Brain microvascular endothelial cell (primary cell): ENCODE measurements around the gene ZNF407.
"Not testable (repeated sequence)": the region's sequence is repeated elsewhere in the genome, so short reads cannot be mapped to it uniquely, and the experiment has no call there.

Experiments
- DNase-seq: peaks from one replicate; pipeline ENCODE4 v3.0.0-alpha.2; 2020
- H3K27ac ChIP-seq: fragments of 250-450 bp; sonication (Bioruptor Pico); 2 replicates; pipeline ENCODE4 v1.5.1; 2020; ENCODE audit warnings: mild to moderate bottlenecking, moderate library complexity
- H3K27me3 ChIP-seq: fragments of 250-450 bp; sonication (Bioruptor Pico); replicated peaks from 2 replicates; pipeline ENCODE4 v1.5.1; 2020; ENCODE audit warnings: mild to moderate bottlenecking
- H3K36me3 ChIP-seq: fragments of 250-450 bp; sonication (Bioruptor Pico); replicated peaks from 2 replicates; pipeline ENCODE4 v1.5.1; 2020; ENCODE audit warnings: mild to moderate bottlenecking
- H3K4me3 ChIP-seq: 2 replicates; pipeline ENCODE4 v1.5.1; 2011; ENCODE audit warnings: low read depth, mild to moderate bottlenecking, control low read depth, low read length, moderate library complexity
- in situ Hi-C: cut with HindIII; loops from 2 replicates; pipeline ENCODE4 v1.10.0; 2017; ENCODE audit warnings: low sequenced_read_pairs, low pct_ligation_motif_present
- TF ChIP-seq, protein P1 (sequence below): IDR thresholded peaks from 2 replicates; pipeline ENCODE4 v1.5.1; 2011; ENCODE audit warnings: low read depth, mild to moderate bottlenecking, moderate library complexity, low read length, control low read depth, inconsistent platforms; ENCODE audit errors: missing control alignments

Gene ZNF407

GRCh38 chr18:74563999-74564398 lies 33.7 kb upstream of the ZNF407 start:
- no peak for DNase-seq
- in situ Hi-C loops = loop anchor here (25.0 kb wide), 1 partner anchor 102 kb away; the partner anchor contains the start of gene DIPK1C
- Histone ChIP-seq H3K4me3 (no peak overlapping the region), H3K27me3 (no peaks in the 10 kb centered on the region), H3K36me3 (no peaks in the 10 kb centered on the region), H3K27ac (no peak overlapping the region)
- TF ChIP-seq, protein P1, sequence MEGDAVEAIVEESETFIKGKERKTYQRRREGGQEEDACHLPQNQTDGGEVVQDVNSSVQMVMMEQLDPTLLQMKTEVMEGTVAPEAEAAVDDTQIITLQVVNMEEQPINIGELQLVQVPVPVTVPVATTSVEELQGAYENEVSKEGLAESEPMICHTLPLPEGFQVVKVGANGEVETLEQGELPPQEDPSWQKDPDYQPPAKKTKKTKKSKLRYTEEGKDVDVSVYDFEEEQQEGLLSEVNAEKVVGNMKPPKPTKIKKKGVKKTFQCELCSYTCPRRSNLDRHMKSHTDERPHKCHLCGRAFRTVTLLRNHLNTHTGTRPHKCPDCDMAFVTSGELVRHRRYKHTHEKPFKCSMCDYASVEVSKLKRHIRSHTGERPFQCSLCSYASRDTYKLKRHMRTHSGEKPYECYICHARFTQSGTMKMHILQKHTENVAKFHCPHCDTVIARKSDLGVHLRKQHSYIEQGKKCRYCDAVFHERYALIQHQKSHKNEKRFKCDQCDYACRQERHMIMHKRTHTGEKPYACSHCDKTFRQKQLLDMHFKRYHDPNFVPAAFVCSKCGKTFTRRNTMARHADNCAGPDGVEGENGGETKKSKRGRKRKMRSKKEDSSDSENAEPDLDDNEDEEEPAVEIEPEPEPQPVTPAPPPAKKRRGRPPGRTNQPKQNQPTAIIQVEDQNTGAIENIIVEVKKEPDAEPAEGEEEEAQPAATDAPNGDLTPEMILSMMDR = no peak

DNA sequence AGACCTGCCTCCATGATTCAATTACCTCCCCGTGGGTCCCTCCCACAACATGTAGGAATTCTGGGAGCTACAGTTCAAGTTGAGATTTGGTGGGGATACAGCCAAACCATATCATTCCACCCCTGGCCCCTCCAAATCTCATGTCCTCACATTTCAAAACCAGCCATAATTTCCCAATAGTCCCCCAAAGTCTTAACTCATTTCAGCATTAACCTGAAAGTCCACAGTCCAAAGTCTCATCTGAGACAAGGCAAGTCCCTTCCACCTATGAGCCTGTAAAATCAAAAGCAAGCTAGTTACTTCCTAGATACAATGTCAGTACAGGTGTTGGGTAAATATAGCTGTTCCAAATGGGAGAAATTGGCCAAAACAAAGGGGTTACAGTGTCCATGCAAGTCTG lies 32.5 kb upstream of the ZNF407 start:
- not testable (repeated sequence) for DNase-seq

GRCh38 chr18:74565993-74566392 lies 31.7 kb upstream of the ZNF407 start:
- DNase-seq, H3K4me3 ChIP-seq, H3K36me3 ChIP-seq, H3K27me3 ChIP-seq, H3K27ac ChIP-seq: not testable (repeated sequence)
- in situ Hi-C loops = loop anchor here (25.0 kb wide), 1 partner anchor 104 kb away; the partner anchor contains the start of gene DIPK1C

More for the DNA sequence above, 32.5 kb upstream of the ZNF407 start:
- not testable (repeated sequence) for H3K27me3 ChIP-seq, H3K27ac ChIP-seq, H3K4me3 ChIP-seq, H3K36me3 ChIP-seq
- in situ Hi-C loops = loop anchor here (25.0 kb wide), 1 partner anchor 103 kb away; the partner anchor contains the start of gene DIPK1C

GRCh38 chr18:74567822-74568221 lies 29.8 kb upstream of the ZNF407 start:
- H3K36me3 ChIP-seq = no peaks in the 10 kb centered on the region

GRCh38 chr18:74569401-74569800 lies 28.3 kb upstream of the ZNF407 start:
- DNase-seq = no peak
- Histone ChIP-seq H3K4me3 (no peak overlapping the region), H3K27me3 (no peaks in the 10 kb centered on the region), H3K27ac (no peak overlapping the region), H3K36me3 (no peaks in the 10 kb centered on the region)
- in situ Hi-C loops = loop anchor here (25.0 kb wide), 1 partner anchor 107 kb away; the partner anchor contains the start of gene DIPK1C
- TF ChIP-seq, protein P1 = no peak

More at GRCh38 chr18:74567822-74568221, 29.8 kb upstream of the ZNF407 start:
- no peak for DNase-seq
- TF ChIP-seq, protein P1 = no peak
- in situ Hi-C loops = loop anchor here (25.0 kb wide), 1 partner anchor 106 kb away; the partner anchor contains the start of gene DIPK1C
- no peak overlapping the region for H3K4me3 ChIP-seq
- H3K27me3 ChIP-seq = no peaks in the 10 kb centered on the region
- no peak overlapping the region for H3K27ac ChIP-seq

DNA sequence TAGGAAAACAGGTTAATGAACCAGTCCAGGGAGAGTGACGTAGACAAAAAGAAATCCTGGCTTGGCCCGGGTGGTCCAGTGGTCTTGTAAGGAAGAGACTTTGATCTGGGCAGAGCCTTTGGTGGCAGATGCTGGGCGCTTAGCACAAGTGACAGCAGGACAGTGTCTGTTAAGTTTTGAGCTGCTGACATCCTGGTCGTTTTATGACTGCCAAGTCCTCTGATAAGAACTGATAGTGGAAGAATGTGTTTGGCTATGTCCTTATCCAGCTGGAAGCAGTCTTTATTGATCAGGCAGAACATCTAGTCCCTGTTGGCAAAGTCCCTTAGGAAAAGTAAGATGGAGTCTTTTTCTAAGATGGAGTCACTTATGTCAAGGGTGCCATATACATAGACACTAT lies 27.4 kb upstream of the ZNF407 start:
- no peaks in the 10 kb centered on the region for H3K36me3 ChIP-seq
- in situ Hi-C loops = loop anchor here (25.0 kb wide), 1 partner anchor 108 kb away; the partner anchor contains the start of gene DIPK1C
- H3K4me3 ChIP-seq = no peak overlapping the region
- TF ChIP-seq, protein P1 = no peak
- H3K27me3 ChIP-seq = no peaks in the 10 kb centered on the region
- H3K27ac ChIP-seq = no peak overlapping the region
- no peak for DNase-seq
